HepG2 (cell line): Measurements from ENCODE around the gene PDE9A. TPM values are rescaled to one million over a fixed set of nuclear protein-coding genes. Genes with fewer than 3 reads are reported as not detected.

Experiments used
- ATAC-seq: fragments of 200-7000 bp; cut with Tn5 transposase; 3 replicates; pipeline ENCODE4 v1.9.1; 2020; ENCODE audit warnings: mild to moderate bottlenecking, moderate library complexity
- BruUV-seq: library from RNA; stranded (reverse); fragments of 400-500 nt; replicated peaks from 2 replicates; lab custom pipeline; 2021; lab: Mats Ljungman, UMichigan
- CTCF ChIA-PET: fragments of 300-600 bp; formaldehyde crosslinking; extraction: SDS; loops from one replicate; lab custom pipeline; 2021; ENCODE audit warnings: low total read pairs, inconsistent platforms, low intra/inter-chr PET ratio; lab: Yijun Ruan, JAX
- POLR2A ChIA-PET: fragments of 350-600 bp; sonication (Branson Sonifier 250); formaldehyde crosslinking; loops from one replicate; lab custom pipeline; 2020; ENCODE audit warnings: antibody characterized with exemption, inconsistent platforms; lab: Yijun Ruan, JAX
- DNase-seq: peaks from one replicate; pipeline ENCODE4 v3.0.0-alpha.2; 2015; ENCODE audit warnings: low spot score
- FAIRE-seq: peaks from 3 replicates; lab custom pipeline; 2011; peaks lifted over from hg19 to GRCh38; lab: Jason Lieb, UNC
- H2AFZ ChIP-seq: one replicate; pipeline ENCODE4 v1.6.1; 2011; ENCODE audit warnings: low read length, inconsistent platforms
- H3K27ac ChIP-seq: fragments of 300-600 bp; 3 replicates; pipeline ENCODE4 v1.8.0; 2011; ENCODE audit warnings: mixed run types, mild to moderate bottlenecking, mixed read lengths, low read length, inconsistent platforms; ENCODE audit not compliant: insufficient read depth; ENCODE audit errors: extremely low read length
- H3K27me3 ChIP-seq, 2 experiments: fragments of 200-600 bp in 1 of 2; 2 replicates in 1 of 2; 3 replicates in 1 of 2; pipeline versions ENCODE4 v1.6.0 to v1.8.0; 2011; ENCODE audit warnings: low read length in 2 of 2, mild to moderate bottlenecking in 2 of 2, moderate library complexity in 2 of 2, inconsistent platforms in 1 of 2; ENCODE audit not compliant: insufficient read depth in 2 of 2, control insufficient read depth in 1 of 2
- H3K36me3 ChIP-seq, 2 experiments: fragments of 200-600 bp in 1 of 2; replicated peaks in 1 of 2; 2 replicates in 1 of 2; 3 replicates in 1 of 2; pipeline versions ENCODE4 v1.5.1 to v1.8.0; 2011; ENCODE audit warnings: low read length in 2 of 2, inconsistent platforms in 1 of 2; ENCODE audit not compliant: insufficient read depth in 2 of 2, control insufficient read depth in 1 of 2
- H3K4me1 ChIP-seq: 2 replicates; pipeline ENCODE4 v1.5.1; 2012; ENCODE audit warnings: low read length, inconsistent platforms; ENCODE audit not compliant: insufficient read depth
- H3K4me2 ChIP-seq: 2 replicates; pipeline ENCODE4 v1.6.0; 2011; ENCODE audit warnings: low read depth, low read length, inconsistent platforms
- H3K4me3 ChIP-seq, 3 experiments: fragments of 200-600 bp in 1 of 3; sonication (generic), shearing (Covaris generic) in 1 of 3; replicated peaks in 1 of 3; 2 replicates each; pipeline ENCODE4 v1.5.1; 2011 to 2016; ENCODE audit warnings: low read length in 3 of 3, inconsistent platforms in 2 of 3, low read depth in 2 of 3, mild to moderate bottlenecking in 2 of 3, control low read depth in 1 of 3, mixed read lengths in 1 of 3; ENCODE audit not compliant: insufficient read depth in 1 of 3
- H3K79me2 ChIP-seq: one replicate; pipeline ENCODE4 v1.6.1; 2011; ENCODE audit warnings: low read length, inconsistent platforms; ENCODE audit not compliant: insufficient read depth
- H3K9ac ChIP-seq: 2 replicates; pipeline ENCODE4 v1.6.0; 2011; ENCODE audit warnings: mild to moderate bottlenecking, low read depth, low read length, inconsistent platforms; ENCODE audit not compliant: insufficient read depth
- H3K9me3 ChIP-seq: 2 replicates; pipeline ENCODE4 v1.5.1; 2012; ENCODE audit warnings: mild to moderate bottlenecking, low read length
- H4K20me1 ChIP-seq: 2 replicates; pipeline ENCODE4 v1.6.0; 2011; ENCODE audit warnings: inconsistent platforms, mild to moderate bottlenecking, low read length, moderate library complexity; ENCODE audit not compliant: insufficient read depth
- DNMT1 ChIP-seq: sonication (generic); formaldehyde crosslinking; IDR thresholded peaks from 2 replicates; pipeline ENCODE4 v1.5.1; 2020; ENCODE audit warnings: mild to moderate bottlenecking, missing genetic modification reagents
- KAT7 ChIP-seq: IDR thresholded peaks from 2 replicates; pipeline ENCODE4 v1.6.1; 2018; ENCODE audit warnings: borderline replicate concordance, missing compliant biosample characterization
- KDM5B ChIP-seq: sonication (generic); formaldehyde crosslinking; IDR thresholded peaks from 2 replicates; pipeline ENCODE4 v1.4.0; 2020; ENCODE audit warnings: missing genetic modification reagents, mild to moderate bottlenecking, borderline replicate concordance
- KLF11 ChIP-seq: IDR thresholded peaks from 2 replicates; pipeline ENCODE4 v1.6.1; 2016; ENCODE audit warnings: missing compliant biosample characterization
- MBD4 ChIP-seq: IDR thresholded peaks from 2 replicates; pipeline ENCODE4 v1.6.1; 2012; ENCODE audit warnings: low read length, inconsistent platforms, borderline replicate concordance
- MNT ChIP-seq: fragments of 450-650 bp; IDR thresholded peaks from 2 replicates; pipeline ENCODE4 v1.6.1; 2016
- SIX1 ChIP-seq: sonication (generic); formaldehyde crosslinking; IDR thresholded peaks from 2 replicates; pipeline ENCODE4 v1.4.0; 2020; ENCODE audit warnings: missing genetic modification reagents, borderline replicate concordance
- SSRP1 ChIP-seq: IDR thresholded peaks from 2 replicates; pipeline ENCODE4 v1.6.1; 2016; ENCODE audit warnings: control low read depth
- TEAD3 ChIP-seq: optimal IDR thresholded peaks from 2 replicates; pipeline ENCODE3; 2016; ENCODE audit warnings: borderline replicate concordance
- ZNF276 ChIP-seq: sonication (generic); formaldehyde crosslinking; IDR thresholded peaks from 2 replicates; pipeline ENCODE4 v1.4.0; 2020; ENCODE audit warnings: mild to moderate bottlenecking, low read depth, missing genetic modification reagents
- ZNF441 ChIP-seq: sonication (generic); formaldehyde crosslinking; IDR thresholded peaks from 2 replicates; pipeline ENCODE4 v1.7.0; 2021; ENCODE audit warnings: missing genetic modification reagents, borderline replicate concordance
- ZNF562 ChIP-seq: sonication (generic); formaldehyde crosslinking; IDR thresholded peaks from 2 replicates; pipeline ENCODE4 v1.8.0; 2022; ENCODE audit warnings: missing genetic modification reagents, borderline replicate concordance
- ZNF720 ChIP-seq: sonication (generic); formaldehyde crosslinking; IDR thresholded peaks from 2 replicates; pipeline ENCODE4 v1.4.0; 2020; ENCODE audit warnings: missing genetic modification reagents
- ZNF841 ChIP-seq: sonication (generic); formaldehyde crosslinking; IDR thresholded peaks from 2 replicates; pipeline ENCODE4 v1.8.1; 2023; ENCODE audit warnings: missing genetic modification reagents, borderline replicate concordance
- WGBS: methylation state at CpG from one replicate; pipeline ENCODE4 v1.1.6; 2017; ENCODE audit warnings: low lambda C conversion rate; 5-methylcytosine and 5-hydroxymethylcytosine counted together
- in situ Hi-C: cut with HindIII; loops from 2 replicates; pipeline ENCODE4 v1.10.0; 2017; ENCODE audit warnings: low pct_unique_long_range_greater_than_20kb; ENCODE audit not compliant: extremely low pct_ligation_motif_present
- intact Hi-C: fragments of 100-400 bp; cut with micrococcal nuclease; formaldehyde crosslinking; loops from one replicate; pipeline ENCODE4 v1.10.0; 2022; ENCODE audit not compliant: unreplicated experiment
- polyA plus RNA-seq, 8 experiments: library from polyadenylated mRNA; depleted of rRNA in 3 of 8; stranded (reverse) in 7 of 8; unstranded in 1 of 8; fragments of >200 nt; fragmentation: Illumina TruSeq in 4 of 8; extraction: Trizol in 4 of 8; gene quantifications; 2 replicates each; pipeline versions ENCODE4 v1.2.1 to v1.2.3, GENCODE V29; 2011 to 2016; ENCODE audit warnings: low read depth in 4 of 8, missing spikeins in 1 of 8, mixed read lengths in 1 of 8; ENCODE audit not compliant: insufficient read depth in 1 of 8
- total RNA-seq, 5 experiments: library from RNA; depleted of rRNA; stranded (reverse); fragments of >200 nt; fragmentation: Illumina TruSeq; extraction: Trizol; gene quantifications; 2 replicates each; pipeline ENCODE4 v1.2.3, GENCODE V29; 2016; ENCODE audit warnings: low read depth in 1 of 5
- TF ChIP-seq, protein P1 (sequence below): sonication (generic); formaldehyde crosslinking; IDR thresholded peaks from 2 replicates; pipeline ENCODE4 v1.5.0; 2020; ENCODE audit warnings: missing genetic modification reagents
- TF ChIP-seq, protein P2 (sequence below): sonication (generic); formaldehyde crosslinking; IDR thresholded peaks from 2 replicates; pipeline ENCODE4 v1.4.0; 2020; ENCODE audit warnings: missing genetic modification reagents

Gene PDE9A
- total and polyA plus RNA-seq, 2 of the 13 experiments (the other 11 are each of a cell fraction or from before 2014, with no cell fraction given) = 4.6 to 19.7 TPM

DNA sequence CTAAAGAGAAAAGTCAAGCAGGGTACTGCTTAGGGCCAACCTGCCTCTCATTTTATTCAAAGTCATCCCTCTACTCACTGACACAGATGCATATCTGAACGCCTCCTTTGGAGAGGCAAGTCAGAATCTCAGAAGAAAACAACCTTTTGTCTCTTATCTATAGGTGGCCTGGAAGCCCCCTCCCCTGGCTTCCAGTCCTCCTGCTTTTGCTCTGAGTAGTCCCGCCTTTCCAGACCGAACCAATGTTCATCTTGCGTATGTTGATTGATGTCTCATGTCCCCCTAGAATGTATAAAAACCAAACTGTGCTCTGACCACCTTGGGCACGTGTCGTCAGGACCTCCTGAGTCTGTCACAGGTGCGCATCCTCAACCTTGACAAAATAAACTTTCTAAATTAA, 144.1 kb downstream of the PDE9A start:
- H3K4me3 ChIP-seq = no peak overlapping the region
- intact Hi-C loops = no loop called here
- in situ Hi-C loops = no loop called here
- H3K27ac ChIP-seq = no peak overlapping the region
- H3K9me3 ChIP-seq = no peaks in the 10 kb centered on the region
- no peaks in the 10 kb centered on the region for H3K36me3 ChIP-seq
- no peak for FAIRE-seq
- H3K27me3 ChIP-seq = no peaks in the 10 kb centered on the region
- TF ChIP-seq DNMT1 (CRISPR knock-in tag) = no peak
- no peak for TF ChIP-seq MBD4
- no peak for TF ChIP-seq ZNF720 (CRISPR knock-in tag)
- no peak for TF ChIP-seq ZNF562 (CRISPR knock-in tag)
- TF ChIP-seq, protein P1, sequence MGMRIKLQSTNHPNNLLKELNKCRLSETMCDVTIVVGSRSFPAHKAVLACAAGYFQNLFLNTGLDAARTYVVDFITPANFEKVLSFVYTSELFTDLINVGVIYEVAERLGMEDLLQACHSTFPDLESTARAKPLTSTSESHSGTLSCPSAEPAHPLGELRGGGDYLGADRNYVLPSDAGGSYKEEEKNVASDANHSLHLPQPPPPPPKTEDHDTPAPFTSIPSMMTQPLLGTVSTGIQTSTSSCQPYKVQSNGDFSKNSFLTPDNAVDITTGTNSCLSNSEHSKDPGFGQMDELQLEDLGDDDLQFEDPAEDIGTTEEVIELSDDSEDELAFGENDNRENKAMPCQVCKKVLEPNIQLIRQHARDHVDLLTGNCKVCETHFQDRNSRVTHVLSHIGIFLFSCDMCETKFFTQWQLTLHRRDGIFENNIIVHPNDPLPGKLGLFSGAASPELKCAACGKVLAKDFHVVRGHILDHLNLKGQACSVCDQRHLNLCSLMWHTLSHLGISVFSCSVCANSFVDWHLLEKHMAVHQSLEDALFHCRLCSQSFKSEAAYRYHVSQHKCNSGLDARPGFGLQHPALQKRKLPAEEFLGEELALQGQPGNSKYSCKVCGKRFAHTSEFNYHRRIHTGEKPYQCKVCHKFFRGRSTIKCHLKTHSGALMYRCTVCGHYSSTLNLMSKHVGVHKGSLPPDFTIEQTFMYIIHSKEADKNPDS (CRISPR knock-in tag) = no peak
- TF ChIP-seq KDM5B = no peak
- no peak for TF ChIP-seq KAT7 (CRISPR knock-in tag)
- TF ChIP-seq KLF11 (CRISPR knock-in tag) = no peak
- TF ChIP-seq ZNF841 = no peak
- no peak for TF ChIP-seq MNT
- no peak for TF ChIP-seq SIX1
- no peak for TF ChIP-seq ZNF441
- TF ChIP-seq TEAD3 = no peak
- no peak for TF ChIP-seq ZNF276 (CRISPR knock-in tag)
- TF ChIP-seq, protein P2, sequence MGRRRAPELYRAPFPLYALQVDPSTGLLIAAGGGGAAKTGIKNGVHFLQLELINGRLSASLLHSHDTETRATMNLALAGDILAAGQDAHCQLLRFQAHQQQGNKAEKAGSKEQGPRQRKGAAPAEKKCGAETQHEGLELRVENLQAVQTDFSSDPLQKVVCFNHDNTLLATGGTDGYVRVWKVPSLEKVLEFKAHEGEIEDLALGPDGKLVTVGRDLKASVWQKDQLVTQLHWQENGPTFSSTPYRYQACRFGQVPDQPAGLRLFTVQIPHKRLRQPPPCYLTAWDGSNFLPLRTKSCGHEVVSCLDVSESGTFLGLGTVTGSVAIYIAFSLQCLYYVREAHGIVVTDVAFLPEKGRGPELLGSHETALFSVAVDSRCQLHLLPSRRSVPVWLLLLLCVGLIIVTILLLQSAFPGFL (CRISPR knock-in tag) = no peak
- no peak for TF ChIP-seq SSRP1 (CRISPR knock-in tag)
- H3K4me1 ChIP-seq = peaks cover 27% of the 10 kb centered on the region
- H3K4me2 ChIP-seq = no peak overlapping the region
- no peaks in the 10 kb centered on the region for H4K20me1 ChIP-seq
- ChIA-PET CTCF (no interaction called here), POLR2A (no interaction called here)
- ATAC-seq = no peak
- no peak overlapping the region for H2AFZ ChIP-seq
- H3K9ac ChIP-seq = no peak overlapping the region
- DNase-seq = no peak
- H3K79me2 ChIP-seq = no peaks in the 10 kb centered on the region
- WGBS = 94% methylated on average over 7 of the region's 7 CpGs
- no TSS peak for BruUV-seq
